Hematopoietic multipotent progenitor cell treated with erythropoietin and hydrocortisone succinate and interleukin-3 and kit ligand, for 8 days (in vitro differentiated cells): ENCODE data around the gene DCPS.
"Not testable (repeated sequence)": the region's sequence is repeated elsewhere in the genome, so short reads cannot be mapped to it uniquely, and the experiment has no call there.

Experiments used
- DNase-seq: peaks from one replicate; pipeline ENCODE4 v3.0.0-alpha.2; 2015

Gene DCPS

DNA sequence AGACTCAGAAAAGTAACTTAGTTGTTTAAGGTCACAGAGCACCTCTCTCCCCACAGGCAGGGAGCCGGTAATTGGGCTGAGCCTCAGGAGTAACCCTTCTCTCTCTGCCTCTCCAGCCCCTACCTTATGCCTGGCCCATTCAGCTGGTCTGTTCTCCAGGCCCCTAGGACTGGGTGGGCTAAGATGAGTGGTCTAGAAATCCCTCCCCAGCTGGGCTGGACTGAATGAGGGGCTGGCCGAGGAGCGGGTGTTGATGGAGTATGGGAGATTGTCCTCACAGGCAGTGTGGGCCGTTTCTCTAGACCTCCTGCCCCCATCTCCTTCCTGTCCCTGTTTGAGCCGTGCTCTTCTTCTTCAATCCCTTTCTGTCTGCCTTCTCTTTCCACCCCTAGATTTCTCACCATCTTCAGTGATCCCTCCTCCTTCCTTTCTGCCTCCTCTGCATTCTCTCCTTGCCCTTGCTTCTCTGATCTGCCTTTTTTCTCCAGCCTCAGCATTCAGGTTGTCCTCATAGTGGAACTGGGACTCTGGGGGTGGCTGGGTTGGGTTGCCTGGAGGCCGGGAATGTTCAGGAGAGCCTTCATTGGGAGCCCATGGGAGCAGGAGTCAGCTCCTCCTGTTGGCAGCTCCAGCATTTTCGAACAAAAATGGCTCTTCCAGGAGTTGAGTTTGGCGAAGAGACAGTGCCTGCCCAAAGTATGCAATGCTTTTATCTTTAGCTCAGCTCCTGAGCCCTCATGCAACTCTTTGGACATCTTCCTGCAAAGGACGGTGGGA is 59.2 kb downstream of the DCPS start:
- no peak for DNase-seq

DNA sequence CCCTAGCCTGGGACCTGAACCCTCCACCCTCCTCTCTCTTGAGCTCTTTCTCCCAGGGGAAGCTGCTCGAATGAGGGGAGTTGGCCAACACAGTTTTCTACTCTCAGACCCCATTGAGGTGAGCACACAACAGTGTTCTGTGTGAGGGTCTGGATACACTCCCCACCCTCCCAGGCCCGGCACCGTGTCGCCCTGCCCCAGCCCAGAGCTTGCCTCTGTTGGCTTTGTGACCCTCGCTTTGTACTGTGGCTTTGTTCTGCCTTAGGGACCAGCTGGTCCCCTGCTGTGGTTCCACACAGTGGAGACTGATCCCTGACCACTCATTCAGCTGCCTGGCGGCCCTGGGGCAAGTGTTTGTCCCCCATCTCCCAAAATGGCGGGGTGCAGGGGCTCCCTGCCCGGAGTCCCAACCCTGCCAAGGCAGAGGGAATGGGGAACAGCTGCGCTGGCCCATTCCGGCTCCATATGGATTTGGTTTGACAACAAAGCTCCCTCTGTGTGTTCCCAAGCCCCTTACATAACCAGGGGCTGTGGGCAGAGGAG is 59.9 kb downstream of the DCPS start:
- DNase-seq, result no peak

DNA sequence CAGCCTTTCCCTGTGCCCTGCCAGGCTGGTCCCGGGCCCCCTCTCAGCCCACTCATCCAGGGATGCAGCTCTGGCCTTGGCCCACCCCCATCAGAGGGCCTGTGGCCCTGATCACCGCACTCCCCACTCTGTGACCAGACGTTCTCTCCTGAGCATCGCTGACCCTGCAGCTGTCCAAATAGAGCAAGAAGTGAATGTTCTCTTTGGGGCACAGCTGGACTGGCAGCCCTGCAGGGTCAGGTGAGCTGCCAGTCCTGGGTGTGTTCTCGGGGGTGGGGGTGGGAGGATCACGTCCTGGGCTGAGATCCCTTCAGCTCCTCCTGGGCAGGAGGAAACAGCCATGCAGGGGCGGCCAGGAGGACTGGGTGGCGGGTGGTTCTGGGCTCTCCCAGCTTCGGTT is 60.9 kb downstream of the DCPS start:
- not testable (repeated sequence) for DNase-seq

DNA sequence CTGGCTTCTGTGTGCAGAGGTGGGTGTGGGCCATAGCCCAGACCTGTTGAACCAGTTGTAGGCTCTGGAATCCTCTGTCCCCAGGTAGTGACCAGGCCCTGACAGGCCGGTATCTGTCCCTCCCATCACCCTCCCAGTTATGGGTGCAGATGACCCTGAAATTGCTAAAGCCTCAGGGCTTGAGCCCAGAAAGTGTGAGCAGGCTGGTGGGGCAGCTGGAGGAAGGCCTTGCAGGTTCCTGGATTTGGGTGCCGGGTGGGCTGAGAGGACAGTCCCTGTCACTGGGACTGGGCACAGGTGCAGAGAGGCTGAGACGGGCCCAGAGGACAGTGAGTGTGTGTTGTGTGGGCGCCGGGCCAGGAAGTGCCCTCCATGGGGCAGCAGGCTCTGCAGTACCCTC is 61.6 kb downstream of the DCPS start:
- DNase-seq, result not testable (repeated sequence)

DNA sequence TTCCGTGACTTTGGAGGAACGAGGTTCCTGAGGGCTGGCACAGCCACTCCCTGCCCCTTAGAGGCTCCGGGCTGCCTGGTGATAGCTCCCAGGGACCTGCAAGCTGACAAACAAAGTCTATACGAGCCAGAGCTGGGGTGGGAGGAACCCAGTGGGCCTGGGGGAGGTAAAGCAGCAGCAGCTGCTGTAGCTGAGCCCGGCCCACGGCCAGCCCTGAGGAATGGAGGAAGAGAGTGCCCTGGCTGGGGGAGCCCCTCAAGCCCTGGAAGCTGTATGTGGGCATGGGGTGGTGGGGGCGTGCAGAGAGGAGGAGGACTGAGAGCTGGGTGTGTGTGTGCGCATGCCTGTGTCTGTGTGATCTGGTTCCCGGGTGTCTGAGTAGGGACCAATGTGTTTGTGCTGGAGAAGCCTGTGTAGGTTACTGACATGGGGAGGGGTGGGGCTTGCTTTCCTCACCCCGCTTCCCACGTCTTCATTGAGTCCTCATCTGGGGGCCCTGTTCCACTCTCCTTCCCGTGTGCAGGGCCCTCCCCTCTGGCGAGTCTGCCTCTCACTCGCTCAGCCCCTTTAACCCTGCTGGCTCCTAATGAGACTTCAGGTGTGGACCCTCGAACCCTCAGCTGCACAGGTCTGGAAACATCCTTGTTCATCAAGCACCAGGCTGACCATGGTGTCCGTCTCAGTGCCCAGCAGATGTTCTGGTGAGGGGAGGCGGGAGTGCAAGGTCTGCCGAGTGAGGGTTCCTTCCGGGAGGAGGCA is 62.4 kb downstream of the DCPS start:
- DNase-seq, result no peak

DNA sequence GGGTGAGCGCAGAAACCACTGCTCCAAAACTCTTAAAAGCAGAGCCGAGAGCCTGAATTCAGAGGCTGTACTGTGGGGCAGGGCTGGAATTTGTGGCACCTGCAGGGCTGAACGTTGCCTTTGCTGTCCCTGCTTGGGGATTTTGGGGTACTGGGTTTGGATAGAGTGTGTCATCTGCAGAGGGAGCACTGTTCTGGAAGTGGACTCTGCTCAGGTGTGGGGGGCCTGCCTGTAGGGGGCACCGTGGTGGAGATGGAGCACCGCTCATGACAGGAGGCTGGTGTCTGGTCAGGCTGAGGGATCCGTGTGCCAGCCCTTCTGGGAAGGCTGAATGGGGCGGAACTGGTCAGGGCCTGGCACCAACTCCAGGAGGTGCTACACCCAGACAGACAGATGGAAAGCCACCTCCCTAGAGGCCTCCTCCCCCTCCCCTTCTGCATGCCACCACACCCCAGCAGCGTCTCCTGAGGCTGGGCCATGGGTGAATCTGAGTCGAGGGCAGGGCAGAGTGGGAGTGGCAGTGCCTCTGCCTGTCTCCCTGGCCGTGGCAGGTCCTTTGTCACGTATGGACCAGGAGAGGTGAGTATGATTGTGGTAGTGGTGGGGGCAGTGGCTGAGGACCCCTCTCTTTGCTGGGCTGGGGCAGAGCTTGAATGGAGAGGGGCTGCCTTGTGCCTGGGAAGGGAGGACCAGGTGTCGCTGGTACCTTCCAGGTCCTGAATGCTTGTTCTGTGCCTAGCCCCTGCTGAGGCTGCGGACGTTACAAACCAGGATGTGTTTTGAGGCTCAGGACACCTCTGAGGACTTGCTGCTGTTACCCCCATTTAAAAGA is 63.2 kb downstream of the DCPS start:
- not testable (repeated sequence) for DNase-seq

DNA sequence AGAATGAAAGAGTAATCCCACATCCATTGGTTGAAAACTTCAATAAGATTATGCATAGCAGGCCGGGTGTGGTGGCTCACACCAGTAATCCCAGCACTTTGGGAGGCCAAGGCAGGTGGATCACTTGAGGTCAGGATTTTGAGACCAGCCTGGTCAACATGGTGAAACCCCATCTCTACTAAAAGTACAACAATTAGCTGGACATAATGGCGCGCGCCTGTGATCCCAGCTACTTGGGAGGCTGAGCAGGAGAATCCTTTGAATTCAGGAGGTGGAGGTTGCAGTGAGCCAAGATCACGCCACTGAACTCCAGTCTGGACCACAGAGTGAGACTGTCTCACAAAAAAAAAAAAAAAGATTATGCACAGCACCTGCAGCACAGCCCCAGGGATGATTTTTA is 63.9 kb downstream of the DCPS start:
- not testable (repeated sequence) for DNase-seq

DNA sequence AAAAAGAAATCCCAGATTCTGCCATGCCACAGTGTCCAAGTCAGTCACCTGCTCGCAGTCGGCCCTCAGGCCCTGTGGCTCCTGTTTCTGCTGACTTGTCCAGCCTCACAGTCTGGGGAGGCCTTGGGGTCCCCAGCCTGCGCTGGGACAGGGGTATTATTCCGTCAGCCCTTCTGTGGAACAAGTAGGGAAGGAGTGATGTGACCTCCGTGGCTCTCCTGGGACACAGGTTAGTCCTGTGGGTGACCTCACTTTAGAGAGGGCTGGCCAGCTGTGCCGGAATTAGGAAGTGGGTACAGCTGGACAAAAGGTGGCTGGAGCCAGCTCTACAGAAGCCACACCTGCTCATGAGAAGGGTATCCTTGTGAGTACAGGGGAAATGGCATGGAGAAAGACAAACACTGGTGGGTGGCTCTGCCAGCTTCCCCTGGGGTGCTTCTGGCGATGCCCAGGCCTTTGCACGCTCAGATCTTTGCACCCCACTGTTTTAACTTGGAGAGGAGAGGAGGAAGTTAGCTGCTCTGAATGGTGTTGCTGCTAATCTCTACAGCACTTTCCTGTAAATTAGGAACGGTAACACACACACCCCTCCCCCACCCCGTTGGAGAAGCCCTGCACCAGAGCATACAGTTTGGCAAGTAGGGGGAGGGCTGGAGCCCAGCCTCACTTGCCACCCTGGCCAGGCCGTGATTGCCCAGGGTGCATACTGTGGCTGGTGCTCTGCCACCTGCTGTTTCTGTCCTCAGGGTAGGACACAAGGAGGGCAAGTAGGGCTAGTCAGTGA is 64.7 kb downstream of the DCPS start:
- DNase-seq, result not testable (repeated sequence)

DNA sequence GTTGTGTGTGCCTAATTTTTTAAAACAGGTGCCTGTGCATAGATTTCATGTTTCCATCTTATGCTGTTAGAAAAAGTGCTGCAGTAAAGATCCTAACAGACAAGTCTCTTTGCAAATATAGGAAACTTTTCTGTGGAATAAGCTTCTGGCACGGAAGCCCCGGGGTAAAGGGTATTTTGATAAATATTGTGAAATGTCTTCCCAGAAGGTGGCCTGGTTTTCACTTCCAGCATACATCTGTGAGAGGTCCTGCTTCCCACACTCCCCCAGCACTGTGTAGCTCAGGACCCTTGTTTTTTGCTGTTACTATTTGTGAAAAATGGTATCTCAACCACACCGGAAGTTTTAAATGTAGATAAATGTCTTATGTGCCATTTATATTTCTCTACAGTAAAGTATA is 66.2 kb downstream of the DCPS start:
- no peak for DNase-seq

DNA sequence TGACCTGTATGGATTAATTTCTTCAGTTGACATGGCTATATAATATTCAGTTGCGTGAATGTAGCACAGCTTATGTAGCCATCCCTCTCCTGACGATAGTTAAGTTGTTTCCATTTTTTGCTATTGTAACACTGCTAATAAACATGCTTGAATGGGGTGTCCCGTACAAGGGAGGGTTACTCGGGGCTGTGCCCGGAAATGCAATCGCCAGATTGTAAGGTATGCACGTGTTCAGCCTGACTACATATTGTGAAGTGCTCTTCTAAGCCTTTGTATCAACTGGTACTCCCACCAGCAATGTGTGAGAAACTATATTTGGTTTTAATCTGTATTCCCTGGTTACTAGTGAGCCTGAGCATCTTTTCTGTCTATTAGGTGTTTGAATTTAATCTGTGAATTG is 67.7 kb downstream of the DCPS start:
- no peak for DNase-seq

DNA sequence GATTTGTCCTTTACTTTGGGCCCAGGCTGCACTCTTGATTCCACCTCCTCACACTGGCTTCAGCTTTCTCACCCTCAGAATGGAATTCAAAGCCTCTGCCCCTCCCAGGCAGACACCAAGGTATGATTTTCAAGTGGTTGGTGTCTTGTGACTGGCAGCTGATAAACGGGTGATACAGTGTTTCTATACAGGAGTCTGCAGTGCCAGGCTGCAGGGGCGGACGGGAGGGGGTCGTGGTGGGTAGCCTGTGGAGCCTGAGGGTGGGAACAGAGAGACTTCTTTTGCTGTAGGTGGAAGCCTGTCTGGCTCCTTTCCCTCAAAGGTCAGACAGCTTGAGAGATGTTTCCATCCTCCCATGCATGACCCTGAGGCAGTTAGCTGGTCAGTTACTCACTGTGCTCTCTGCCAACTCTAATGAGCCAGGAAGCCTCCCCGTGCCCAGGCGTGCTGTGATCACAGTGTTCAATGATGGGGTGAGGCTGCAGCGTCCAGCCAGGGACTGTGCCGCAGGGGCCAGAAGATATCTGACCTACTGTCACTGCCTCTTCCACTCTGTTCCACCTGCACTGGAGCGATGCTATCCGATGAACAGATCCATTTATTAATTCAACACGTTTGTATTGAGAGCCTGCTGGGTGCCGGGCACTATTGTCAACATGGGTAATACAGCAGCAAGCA is 69.7 kb downstream of the DCPS start:
- DNase-seq, result not testable (repeated sequence)

DNA sequence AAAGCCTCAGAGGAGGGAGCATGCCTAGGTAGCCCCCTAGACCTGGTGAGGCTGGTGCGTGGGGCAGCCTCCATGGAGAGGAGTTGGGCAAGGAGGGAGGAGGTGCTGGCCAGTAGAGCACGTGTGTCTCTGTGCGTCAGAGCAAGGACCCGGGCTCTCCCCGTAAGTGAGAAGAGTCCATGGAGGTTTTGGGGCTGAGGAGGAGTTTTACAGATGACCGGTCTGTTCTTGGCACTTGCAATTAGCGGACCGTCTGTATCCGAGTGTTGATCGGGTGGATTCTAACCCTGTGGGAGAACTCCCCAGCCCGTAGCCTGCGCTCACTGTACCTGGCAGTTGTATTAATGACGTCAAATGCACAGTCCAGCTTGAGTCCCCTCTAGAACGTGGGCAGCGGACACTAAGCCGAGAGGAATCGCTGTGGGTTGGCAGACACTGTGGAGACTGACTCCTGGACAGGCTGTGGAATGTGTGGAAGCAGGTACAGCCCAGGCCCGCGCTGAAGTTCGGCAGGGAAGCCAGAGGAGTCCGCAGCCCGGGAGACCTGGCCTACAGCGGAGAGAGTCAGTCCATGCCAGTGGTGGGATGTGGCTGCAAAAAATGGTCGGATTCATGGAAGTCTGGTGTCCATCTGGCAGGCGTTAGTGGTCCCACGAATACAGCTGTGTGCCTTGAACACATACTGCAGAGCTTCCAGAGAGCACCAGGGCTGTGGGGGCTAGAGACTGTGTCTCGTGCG is 70.9 kb downstream of the DCPS start:
- not testable (repeated sequence) for DNase-seq

DNA sequence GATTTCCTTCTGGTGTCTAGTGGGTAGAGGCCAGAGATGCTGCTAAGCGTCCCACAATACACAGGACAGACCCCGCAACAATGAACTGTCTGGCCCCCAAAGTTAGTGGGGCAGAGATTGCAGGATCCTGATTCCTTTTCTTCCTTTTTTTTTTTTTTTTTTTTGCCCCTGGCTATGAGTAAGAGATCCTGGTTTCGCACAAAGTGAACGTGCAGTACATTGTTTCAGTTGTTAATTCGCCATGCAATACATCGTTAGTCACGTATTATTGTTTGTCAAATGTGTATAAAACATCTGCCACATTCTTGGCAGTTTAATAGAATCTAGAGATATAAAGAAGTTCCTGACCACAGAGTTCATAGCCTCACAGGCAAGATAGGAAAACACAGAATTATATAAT is 71.9 kb downstream of the DCPS start:
- DNase-seq, result no peak

DNA sequence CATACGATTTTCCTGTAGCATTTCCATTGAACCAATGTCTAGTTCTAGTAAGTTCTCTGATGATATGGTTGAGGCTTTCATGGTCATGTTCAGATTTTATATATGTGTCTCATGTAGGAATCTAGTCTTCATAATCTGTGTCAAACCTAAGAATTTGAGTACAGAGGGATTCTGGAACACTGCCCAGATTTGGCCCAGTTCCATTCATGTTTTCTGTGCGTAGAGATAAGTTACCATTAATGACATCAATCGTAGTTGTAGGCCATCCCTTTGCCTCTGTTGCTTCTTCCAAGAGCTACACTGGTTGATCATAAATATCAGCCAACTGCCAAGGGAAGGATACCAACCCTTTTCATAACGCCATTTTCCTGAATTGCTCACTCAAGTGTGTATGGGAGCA is 74.9 kb downstream of the DCPS start:
- DNase-seq, result peak; percentile 70

DNA sequence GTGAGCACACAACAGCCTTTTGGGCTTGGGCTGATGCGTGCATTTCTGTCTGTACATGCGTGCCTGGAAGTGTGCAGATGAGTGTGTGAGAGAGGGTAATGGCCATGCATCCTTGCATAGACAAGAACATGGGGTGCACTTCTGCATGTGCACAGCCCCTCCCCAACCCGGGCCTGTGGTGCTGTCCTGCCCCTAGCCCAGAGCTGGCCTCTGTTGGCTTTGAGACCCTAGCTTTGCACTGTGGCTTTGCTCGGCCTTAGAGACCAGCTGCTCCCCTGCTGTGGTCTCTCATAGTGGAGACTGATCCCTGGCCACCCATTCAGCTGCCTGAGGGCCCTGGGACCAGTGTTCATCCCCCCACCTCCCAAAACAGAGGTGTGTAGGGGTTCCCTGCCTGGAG is 77.0 kb downstream of the DCPS start:
- no peak for DNase-seq

DNA sequence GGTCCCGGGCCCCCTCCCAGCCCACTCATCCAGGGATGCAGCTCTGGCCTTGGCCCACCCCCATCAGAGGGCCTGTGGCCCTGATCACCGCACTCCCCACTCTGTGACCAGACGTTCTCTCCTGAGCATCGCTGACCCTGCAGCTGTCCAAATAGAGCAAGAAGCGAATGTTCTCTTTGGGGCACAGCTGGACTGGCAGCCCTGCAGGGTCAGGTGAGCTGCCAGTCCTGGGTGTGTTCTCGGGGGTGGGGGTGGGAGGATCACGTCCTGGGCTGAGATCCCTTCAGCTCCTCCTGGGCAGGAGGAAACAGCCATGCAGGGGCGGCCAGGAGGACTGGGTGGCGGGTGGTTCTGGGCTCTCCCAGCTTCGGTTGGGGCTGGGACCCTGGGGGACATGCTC is 78.1 kb downstream of the DCPS start:
- DNase-seq, result not testable (repeated sequence)

DNA sequence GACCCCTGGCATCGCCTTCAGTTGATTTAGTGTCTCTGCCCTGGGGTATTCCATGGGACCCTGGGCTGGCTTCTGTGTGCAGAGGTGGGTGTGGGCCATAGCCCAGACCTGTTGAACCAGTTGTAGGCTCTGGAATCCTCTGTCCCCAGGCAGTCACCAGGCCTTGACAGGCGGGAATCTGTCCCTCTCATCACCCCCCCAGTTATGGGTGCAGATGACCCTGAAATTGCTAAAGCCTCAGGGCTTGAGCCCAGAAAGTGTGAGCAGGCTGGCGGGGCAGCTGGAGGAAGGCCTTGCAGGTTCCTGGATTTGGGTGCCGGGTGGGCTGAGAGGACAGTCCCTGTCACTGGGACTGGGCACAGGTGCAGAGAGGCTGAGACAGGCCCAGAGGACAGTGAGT is 78.8 kb downstream of the DCPS start:
- not testable (repeated sequence) for DNase-seq

DNA sequence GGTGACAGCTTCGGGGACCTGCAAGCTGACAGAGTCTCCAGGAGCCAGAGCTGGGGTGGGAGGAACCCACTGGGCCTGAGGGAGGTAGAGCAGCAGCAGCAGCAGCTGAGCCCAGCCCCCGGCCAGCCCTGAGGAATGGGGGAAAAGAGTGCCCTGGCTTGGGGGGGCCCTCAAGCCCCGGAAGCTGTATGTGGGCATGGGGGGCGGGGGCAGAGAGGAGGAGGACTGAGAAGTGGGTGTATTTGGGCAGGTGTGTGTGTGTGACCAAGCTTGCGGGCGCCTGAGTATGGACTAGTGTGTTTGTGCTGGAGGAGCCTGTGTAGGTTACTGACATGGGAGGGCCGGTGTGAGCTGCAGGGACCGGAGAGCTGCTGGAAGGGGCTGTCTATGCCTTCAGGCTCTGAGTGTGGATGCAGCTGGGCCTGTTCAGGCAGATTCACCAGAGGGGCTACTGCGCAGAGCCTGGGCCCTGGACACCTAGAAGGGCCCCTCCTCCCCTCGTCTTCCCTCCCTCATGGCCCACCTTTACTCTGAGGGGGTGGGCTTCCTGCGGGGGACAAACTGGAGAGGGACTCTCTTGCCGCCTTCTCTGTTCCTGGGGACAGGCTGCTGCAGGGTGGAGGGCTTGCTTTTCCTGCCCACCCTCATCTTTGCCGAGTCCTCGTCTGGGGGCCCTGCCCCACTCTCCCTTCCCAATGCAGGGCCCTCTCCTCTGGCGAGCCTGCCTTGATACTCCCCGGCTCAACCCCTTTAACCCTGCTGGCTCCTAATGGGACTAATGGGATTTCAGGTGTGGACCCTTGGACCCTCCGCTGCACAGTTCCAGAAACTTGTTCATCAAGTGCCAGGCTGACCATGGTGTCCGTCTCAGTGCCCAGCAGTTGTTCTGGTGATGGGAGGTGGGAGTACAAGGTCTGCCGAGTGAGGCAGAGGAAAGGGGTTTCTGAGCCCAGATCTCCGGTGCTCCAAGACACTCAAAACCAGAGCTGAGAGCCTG is 79.8 kb downstream of the DCPS start:
- DNase-seq, result no peak

DNA sequence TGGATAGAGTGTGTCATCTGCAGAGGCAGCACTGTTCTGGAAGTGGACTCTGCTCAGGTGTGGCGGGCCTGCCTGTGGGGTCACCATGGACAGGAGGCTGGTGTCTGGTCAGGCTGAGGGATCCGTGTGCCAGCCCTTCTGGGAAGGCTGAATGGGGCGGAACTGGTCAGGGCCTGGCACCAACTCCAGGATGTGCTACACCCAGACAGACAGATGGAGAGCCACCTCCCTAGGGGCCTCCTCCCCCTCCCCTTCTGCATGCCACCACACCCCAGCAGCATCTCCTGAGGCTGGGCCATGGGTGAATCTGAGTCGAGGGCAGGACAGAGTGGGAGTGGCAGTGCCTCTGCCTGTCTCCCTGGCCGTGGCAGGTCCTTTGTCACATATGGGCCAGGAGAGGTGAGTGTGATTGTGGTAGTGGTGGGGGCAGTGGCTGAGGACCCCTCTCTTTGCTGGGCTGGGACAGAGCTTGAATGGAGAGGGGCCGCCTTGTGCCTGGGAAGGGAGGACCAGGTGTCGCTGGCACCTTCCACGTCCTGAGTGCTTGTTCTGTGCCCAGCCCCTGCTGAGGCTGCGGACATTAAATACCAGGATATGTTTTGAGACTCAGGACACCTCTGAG is 80.7 kb downstream of the DCPS start:
- no peak for DNase-seq
